DMS 273 (cell line): Measurements from ENCODE around the gene PGAM2.

Source experiments
- DNase-seq: peaks from one replicate; lab custom pipeline; 2025; ENCODE audit not compliant: unreplicated experiment; lab: John Stamatoyannopoulos, UW

Gene PGAM2

DNA sequence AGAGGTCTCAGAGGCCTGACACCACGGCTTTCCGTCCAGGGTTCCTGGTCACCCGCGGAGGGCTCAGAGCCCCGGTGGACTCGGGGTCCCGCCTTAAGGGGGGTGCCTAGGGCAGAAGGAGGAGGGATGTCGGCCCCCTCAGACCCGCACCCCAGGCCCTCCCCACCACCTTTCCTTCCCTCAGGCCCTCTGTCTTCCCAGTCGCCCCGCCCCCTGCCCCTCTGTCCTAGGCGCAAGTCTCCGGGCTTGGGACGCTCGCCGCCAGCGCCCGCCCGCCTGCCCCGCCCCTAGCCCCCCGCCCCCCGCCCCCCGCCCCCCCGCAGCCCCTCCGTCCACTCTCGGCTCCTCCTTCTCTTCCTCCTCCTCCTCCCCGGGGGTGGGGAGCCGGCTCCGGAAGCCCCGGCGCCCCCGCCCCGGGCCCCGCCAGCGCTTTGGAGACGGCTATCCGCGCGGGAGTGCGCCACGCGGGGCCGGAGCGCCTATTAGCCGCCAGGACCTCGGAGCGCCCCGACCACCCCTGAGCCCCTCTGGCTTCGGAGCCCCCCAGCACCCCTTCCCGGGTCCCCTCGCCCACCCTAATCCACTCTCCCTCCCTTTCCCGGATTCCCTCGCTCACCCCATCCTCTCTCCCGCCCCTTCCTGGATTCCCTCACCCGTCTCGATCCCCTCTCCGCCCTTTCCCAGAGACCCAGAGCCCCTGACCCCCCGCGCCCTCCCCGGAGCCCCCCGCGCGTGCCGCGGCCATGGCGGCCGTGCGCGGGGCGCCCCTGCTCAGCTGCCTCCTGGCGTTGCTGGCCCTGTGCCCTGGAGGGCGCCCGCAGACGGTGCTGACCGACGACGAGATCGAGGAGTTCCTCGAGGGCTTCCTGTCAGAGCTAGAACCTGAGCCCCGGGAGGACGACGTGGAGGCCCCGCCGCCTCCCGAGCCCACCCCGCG, 38.8 kb upstream of the PGAM2 start, which contains the start of gene AEBP1:
Gene AEBP1, plus strand, starts transcription at position 423 of the 937 bp plus-strand sequence. Its CDS starts 321 bp downstream, at position 744.
- no peak for DNase-seq

DNA sequence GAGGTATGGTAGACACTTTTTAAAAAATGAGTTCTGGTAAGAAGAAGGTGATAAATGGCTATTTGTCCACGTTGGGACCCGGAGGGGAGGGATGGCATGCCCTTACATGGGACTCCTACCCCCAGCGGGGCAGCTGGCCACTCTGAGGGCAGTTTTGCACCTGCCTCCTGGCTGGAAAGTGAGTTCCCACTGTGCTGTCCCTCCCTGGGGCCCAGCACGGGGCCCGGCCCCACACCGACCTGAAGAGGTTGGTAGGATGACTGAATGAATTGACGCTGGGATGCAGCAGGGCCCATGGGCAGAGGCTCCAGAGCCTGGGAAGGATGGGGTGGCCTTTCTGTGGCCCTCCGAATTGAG, 38.2 kb upstream of the PGAM2 start:
- no peak for DNase-seq

DNA sequence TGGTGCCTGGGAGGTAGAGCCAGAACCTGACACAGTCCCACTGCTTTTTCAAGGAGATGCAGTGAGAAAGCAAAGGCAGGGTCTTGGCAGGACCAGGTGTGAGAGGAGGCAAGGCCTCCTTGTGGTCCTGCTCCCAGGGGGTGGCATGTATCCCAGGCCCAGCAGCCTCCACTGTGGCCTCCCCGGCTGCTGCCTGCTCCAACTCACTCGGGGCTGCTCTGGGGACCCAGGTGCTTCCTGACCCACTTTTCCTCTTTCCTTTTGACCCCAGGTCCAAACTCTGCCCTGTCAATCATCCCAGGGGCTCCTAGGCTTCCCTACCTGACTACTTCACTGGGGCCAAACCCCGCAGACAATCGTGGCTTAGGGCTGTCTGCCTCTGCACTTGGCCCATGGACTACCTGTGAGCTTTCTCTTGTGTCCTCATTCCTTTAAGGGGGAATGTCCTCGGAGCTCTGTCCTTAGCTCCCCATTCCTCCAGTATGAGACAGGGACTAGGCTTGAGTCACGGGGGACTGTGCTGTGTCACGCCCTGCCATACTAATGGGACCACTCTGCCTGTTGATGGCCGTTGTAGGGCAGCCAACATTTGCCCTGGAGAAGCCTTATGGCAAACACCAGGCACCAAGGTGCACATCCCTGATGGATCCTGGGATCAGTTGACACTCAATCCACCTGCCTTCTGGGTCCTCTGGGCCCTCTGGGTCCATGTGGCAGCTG, 37.6 kb upstream of the PGAM2 start:
- no peak for DNase-seq

DNA sequence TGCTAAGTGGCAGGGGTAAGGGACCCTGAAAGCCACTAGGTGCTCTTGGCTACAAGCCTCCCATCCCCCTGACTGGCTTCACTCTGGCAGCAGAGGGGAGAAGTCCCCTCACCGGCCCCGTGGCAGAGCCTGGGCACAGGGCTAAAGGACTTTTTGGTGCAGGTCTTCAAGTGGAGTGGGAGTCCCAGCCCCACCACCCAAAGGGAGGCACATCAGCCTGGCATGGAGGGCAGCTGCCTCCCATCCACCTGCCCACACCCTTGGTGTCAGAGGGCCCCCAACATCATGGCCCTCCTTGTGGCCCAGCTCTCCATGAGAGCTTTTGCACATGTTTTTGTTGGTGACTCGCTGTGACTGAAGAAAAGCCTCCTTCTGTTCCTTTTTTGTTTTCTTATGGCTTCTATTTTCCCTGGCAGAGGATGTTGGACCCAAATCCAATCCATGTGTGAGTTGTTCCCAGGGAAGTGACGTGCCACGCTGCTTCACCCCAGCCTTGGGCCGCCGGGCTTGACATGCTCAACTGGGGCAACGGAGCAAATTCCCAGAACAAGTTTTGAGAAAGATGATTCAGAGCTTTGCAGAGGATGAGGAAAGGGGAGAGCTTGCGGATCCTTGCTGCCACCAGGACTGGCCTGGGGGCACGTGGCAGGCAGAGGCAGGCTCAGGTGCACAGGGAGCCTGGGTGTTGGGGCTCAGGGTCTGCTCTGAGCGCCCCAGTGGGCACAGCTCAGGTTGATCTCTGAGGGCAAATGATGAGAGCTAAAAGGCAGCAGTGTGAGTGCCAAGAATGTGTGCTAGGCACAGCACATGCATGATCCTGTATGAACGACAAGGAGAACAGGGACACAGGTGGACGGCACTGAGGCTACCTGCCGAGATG, 36.8 kb upstream of the PGAM2 start:
- no peak for DNase-seq

DNA sequence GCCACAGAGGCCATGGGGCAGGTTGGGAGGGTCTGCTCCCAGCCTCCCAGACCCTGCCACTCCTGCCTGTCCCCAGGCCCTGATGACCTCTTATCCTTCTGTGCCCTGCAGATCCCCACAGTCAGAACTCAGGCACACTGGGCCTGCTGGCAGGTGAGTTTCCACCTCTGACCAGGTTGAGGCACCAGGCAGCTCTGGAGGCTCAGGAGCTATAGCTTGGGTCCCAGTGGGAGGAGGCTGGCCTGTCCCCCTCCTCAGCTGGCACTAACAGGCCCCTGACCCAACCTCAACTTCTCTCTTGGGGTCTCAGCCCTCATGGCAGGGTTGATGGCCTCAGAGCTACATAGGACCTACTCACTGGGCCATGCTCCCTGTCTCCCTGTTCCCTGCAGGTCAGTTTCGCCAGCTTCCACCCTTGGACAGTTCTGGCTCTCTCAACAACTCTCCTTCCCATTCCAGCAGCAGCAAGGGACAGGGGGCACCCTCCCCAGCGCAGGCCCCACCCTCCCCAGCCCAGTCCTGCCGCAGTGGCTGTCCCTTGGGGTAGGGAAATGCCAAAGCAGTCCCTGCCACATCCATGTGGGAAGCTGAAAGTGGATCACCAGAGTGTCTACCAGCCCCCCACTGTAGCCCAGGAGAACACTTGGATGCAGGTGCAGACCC, 36.1 kb upstream of the PGAM2 start:
- no peak for DNase-seq

DNA sequence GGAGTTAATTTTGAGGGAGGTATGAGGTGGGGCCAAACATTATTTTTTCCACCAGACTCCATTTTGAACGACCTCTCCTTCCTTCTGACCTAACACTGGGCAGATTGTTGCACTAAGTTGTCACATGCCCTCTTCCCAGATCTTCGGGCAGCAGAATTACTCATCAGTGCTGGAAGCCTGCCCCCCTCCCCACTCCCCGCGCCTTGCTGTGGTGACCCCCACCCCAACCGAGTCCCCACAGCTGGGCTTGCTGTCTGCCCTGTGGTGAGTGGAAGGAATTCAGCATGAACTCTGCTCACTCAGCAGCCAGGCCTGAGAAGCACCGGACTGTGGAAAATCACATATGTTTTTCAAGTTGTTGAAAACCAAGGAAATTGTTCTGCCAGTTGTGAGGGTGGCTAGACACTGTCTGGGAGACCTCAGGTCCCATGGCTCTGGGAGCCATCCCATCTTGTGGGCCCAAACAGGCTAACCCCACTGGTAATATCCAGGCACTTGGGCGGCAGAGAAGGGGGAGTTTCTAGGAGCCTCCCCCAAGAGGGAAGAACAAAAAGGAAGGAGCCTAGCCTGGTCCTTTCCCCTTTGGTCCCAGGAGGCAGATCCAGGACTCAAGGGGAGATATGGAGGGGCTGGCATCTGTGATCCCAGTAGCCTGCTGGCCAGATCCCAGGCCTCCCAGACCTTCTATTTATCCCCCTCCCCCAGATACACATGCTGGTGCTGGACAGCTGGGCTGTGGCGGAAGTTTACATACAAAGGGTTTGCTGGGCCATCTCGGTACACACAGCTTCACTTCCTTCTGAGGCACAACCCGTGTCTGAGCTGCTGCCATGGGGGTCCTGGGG, 35.3 kb upstream of the PGAM2 start:
- DNase-seq, result peak; percentile 76

DNA sequence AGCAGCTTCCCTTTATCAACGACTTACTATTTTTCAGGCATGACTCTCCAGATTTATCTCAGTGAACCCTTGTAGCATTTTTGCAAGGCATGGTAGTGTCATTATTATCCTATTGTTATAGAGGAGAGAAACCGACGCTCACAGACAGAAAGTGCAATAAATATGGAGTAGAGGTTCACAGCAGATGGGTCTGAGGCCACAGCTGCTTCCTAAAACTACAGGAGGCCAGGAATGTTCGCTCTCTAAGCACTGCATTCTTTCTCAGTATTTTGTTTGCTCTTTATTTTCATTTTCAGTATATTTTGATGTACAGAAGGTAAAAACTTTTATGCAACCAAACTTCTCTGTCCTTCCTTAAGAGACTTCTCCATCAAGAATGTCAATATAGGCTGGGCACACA, 34.3 kb upstream of the PGAM2 start:
- peak; percentile 53 for DNase-seq

DNA sequence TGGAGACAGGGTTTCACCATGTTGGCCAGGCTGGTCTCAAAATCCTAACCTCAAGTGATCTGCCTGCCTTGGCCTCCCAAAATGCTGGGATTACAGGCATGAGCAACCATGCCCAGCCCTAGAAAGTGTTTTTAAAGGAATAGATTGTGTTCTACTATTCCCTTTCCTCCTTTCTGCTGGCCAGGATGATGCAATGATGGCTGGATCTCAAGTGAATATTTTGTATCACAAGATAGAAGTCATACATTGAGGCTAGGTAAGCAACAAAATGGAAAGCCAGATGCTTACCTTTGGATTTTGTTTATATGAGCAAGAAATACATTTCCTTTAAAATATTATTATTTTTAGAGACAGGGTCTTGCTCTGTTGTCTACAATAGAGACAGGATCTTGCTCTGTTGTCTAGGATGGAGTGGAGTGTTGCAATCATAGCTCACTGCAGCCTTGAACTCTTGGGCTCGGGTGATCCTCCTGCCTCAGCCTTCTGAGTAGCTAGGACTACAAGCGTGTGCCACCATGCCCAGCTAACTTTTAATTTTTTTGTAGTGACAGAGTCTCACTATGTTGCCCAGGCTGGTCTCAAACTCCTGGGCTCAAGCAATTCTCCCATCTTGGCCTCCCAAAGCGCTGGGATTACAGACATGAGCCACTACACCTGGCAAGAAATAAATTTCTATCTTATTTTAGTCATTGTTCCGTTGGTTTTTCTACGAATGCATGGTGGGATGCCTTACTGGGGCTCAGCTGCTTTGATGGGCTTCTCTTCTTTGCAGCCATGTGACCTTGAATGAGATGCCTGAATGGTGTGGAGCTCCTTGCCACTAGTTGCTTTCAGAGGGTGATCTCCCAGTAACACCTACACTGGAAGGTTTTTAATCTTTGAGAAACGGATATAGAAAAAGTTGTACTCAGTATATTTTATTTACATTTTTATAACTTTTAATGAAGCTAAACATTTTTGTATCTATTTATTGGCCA, 33.0 kb upstream of the PGAM2 start:
- no peak for DNase-seq

DNA sequence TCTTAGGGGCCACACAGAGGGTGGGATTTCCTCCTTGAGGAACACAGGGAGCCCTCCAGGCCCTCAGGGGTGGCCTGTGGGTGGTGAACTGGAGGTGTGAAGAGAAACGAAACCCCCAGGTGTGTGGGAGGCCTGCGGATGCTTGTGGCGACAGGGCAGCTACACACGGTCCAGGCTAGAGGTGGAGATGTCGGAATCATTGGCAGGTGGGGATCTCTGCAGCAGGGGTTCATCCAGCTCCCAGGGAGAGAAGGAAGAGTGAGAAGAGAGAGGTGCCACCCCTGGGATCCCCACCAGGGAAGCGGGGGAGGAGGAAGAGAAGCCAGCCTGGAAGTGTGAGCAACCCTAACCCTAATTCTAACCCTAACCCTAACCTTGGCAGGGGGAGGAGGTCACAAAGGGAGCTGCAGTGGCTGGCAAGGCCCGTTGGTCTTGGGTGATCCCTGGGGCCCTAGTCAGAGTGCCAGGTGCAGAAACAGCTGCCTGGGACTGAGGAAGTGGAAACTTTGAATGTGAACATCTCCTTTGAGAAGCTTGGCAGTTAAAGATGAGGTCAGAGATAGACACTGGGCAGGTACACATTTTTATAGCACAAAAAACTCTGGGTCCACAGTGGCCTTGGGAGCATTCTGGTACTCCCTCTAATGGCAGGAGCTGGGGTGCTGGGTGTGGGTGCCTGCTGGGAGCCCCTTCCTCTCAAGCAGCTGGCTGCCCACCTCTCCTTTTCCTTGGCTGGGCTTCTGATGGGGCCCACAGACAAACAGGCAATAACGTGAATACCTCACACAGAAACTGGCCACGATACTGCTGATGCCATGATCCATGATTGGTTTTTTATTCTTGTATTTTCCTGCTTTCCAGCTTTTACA, 31.9 kb upstream of the PGAM2 start:
- peak; percentile 39 for DNase-seq

DNA sequence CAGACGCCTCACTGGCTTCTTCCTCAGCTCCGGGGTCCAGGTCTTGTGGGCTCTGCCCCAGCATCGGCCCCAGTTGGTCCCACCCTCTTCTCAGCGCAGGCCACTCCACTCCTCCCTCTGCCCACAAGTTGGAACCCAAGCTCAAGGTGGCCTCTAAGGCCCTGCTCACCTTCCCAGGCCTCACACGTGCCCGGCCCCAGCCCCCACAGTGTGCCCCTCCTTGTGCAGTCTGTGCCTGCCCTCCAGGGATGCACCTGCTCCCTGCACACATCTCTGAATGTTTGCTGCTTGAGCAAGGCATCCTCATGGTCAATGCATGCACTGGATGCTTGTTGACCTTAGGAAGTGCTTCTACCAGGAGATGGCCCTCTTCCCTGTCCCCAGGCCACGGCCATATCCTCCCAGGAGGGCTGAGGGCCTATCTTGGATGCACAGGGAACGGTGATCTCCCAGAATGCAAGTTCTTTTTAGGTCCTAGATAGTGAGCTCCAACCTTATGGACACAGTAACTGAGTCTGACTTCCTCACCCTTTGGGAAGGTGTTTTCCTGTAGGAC, 31.0 kb upstream of the PGAM2 start:
- DNase-seq, result no peak

DNA sequence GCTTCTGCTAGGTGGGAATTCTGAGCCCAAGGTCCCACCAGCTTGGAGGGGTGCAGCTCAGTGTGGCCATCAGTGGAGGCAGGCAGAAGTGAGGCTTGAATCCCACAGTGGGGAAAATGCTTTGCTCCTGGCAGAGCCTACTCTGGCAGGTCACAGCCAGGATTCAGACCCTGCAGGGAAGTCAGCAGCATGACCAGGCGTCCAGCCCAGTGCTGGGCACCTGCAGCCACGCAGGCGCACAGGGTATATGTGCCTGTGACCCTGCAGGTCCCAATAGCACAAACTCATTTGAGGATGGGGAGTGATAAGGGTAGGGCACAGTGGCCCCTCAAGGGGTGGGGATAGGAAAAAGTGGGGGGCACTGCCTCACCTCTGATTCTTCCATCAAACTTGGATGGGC, 30.4 kb upstream of the PGAM2 start:
- no peak for DNase-seq

DNA sequence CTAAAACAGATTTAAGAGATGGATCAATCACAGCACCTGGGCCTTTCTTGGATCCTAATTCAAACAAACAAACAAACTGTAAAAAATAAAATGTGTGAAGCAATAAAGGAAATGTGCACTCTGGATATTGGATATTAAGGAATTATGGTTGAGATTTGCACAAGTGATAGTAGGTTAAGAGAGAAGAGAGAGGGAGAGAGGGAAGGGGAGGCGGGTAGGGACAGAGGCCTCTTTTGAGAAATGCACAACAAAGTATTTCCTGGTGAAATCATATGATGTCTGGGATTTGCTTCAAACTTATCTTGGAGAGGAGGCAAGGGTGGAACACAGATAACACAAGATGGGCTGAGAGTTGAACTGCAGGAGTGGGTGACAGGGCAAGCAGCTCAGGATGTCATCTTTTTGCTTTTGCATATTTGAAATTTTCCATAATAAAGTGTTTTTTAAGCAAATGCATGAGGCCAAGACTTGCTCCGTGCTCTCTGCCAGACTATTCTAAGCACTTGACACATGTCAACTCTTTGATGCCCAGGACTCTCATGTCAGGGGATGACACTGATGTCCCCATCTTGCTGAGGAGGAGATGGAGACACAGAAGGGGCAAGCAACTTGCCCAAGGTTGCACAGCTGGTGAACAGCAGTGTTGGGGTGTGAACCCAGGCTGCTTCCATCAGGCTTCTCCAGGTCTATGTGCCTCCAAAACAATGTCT, 29.7 kb upstream of the PGAM2 start:
- DNase-seq, result no peak

DNA sequence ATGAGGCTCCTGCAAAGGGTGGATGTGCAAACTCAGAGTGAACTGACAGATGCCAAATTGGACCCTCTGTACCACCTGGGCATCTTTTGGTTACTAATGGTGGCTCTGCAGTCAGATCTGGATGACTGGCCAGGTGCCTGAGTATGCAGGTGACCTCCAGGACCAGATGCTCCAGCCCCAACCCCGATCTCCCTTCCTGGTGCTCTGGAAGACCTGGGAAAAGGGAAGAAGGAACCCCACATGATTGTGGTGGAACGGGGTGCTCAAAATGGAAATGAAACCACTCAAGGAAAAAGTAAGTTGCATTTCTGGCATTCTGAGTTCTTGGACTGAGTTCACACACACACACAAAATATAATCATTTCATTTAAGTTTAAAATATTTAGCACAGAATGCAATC, 29.0 kb upstream of the PGAM2 start:
- no peak for DNase-seq

DNA sequence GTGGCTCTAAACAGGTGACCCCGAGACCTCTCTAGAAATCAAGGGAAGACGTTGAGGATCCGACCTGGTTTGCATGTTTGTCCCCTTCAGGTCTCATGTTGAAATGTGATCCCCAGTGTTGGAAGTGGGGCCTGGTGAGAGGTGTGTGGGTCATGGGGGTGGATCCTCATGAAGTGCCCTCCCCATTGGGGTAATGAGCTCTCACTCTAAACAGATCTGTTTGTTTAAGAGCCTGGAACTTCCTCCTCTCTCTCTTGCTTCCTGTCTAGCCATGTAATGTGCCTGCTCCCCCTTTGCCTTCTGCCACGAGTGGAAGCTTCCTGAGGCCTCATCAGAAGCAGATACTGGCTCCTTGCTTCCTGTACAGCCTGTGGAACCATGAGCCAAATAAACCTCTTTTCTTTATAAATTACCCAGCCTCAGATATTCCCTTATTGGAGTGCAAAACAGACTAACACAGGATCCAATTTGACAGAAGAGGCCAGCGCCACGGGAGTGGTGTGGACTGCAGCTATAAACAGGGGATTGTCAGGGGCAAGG, 27.8 kb upstream of the PGAM2 start:
- DNase-seq, result no peak

DNA sequence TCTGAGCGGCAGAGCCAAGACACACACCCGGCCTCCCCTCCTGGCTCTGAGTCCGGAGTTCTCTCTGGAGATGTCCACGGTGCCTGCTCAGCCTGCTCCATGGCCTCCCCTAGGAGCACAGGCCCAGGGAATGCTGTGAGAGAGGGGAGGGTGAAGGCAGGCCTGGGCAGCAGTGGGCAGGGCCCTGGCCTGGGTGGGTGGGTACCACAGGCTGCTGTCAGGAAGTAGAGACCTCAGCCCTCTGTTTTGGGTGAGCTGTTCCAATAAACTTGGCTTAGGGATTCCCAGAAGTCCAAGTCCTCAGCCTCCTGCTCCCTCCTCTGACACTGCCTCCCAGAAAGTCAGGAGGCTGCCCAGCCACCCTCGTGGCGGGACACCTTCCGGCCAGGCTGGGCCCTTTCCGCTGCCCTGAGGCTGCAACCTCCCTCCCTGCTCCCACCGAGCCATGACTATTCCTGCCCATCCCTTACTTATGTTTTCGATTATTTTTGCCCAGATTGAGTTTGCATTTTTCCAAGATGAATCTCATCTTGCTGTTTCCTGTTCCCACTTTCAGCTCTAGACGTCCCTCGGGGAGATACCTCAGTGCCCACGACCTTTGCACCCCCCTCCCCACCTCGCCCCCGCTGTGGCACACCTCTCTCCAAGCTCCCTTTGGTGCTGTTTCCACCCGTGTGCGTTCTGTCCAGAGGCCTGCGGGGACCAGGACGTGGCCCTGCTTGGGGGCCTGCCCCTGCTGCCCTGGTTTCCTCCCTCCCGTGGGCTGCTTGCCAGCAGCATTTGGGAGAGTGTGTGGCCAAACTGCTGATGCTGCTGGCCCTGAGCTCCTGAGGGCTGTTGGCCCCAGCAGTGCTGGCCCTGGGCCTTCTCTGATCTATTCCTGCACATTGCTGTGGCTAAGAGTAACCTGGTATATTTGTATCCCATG, 22.8 kb upstream of the PGAM2 start:
- DNase-seq, result peak; percentile 46
